Activated CD4-positive, alpha-beta T cell treated with anti-CD3 and anti-CD28 coated beads, Interleukin-2, amount 50 U/mL, for 4 hours (primary cell): ENCODE data around the gene NBL1.

Experiments
- DNase-seq, 2 experiments: peaks; one replicate each; pipeline ENCODE4 v3.0.0-alpha.2; 2020

NBL1 gene

DNA sequence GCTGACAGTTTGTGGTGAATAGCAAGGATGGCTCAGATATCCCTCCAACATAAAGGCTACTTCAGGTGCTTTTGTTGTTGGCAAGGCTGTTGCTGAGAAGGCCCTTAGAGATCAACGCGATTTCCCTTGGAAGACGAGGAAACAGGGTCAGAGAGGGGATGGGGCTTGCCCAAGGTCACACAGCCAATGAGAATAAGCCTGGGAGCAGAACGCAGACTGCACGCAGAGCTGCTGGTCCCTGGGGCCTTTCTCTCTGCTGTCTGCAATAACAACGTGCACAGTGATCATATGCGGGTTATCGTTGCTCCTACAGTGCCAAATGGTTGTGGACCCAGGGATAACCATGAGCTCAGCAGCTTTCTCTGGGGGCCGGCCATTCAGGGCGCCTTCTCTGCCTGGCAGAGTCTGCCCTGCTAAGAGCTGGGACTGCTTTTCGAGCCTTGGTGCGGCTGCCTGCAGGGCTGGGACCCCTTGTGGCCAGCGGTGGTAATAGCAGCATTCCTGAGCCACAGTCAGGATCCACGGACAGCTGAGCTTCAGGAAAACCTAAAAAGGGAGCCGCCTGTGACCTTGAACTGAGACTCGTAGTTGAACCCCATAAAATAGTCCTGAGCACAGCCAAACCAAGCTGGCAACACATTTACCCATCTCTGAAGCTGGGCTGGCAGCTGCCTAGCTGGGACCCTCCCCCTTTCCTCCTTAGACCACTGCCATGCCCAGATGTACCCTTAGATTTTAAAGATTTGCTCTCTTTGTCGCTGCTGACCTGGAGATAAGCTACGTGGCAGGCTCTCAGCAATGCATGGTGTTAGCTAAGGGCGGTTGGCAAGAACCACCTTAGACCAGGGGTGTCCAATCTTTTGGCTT is 60.4 kb downstream of the NBL1 start:
- peak; percentile 53 to 59 for DNase-seq

DNA sequence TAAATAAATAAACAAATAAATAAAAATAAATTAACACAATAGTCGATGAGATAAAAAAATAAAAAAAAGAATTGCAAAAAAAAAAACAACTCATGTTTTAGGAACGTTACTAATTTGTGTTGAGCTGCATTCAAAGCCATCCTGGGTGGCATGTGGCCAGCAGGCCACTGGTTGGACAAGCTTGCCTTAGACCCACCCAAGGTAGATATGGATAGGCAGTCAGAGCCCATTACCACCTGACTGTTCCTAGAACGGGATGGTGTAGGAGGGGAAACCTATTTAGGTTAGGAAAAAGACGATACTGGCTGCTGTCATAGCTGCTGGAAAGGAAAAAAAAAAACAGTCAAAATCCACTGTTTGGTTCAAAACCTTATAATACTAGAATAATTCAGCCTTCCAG is 61.4 kb downstream of the NBL1 start:
- no peak for DNase-seq

DNA sequence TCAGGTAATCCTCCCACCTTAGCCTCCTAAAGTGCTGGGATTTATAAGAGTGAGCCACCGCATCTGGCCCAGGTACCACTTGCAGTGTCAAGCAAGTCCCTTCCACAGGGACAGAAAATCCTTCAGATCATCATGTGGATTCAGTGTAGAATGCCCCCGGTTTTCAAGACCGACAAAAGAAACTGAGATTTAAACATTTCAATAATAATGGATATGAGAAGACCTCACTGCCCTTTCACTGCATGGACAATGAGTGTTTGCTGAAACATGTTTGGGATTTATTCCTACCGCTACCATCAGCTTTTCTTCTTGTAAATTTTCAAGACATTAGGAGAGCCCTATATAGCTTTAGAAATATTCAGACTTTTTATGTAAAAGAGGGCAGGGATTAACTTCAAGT is 62.0 kb downstream of the NBL1 start:
- no peak for DNase-seq
